GM21717 (cell line): ENCODE data around the gene HIP1.
"Not testable (repeated sequence)": the region's sequence is repeated elsewhere in the genome, so short reads cannot be mapped to it uniquely, and the experiment has no call there.

Source experiments
- ATAC-seq: cut with Tn5 transposase; IDR thresholded peaks from one replicate; pipeline ENCODE4 v1.9.1; 2021; ENCODE audit warnings: mild to moderate bottlenecking, moderate library complexity; ENCODE audit not compliant: unreplicated experiment

Gene HIP1

DNA sequence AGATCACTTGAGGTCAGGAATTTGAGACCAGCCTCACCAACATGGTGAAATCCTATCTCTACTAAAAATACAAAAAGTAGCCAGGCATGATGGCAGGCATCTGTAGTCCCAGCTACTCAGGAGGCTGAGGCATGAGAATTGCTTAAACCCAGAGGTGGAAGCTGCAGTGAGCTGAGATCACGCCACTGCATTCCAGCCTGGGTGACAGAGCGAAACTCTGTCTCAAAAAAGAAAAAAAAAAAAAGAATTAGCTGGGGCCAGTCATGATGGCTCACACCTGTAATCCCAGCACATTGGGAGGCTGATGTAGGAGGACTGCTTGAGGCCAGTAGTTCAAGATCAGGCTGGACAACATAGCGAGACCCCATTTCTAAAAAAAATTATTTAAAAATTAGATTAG, 21.0 kb downstream of the HIP1 start:
- ATAC-seq, result not testable (repeated sequence)

DNA sequence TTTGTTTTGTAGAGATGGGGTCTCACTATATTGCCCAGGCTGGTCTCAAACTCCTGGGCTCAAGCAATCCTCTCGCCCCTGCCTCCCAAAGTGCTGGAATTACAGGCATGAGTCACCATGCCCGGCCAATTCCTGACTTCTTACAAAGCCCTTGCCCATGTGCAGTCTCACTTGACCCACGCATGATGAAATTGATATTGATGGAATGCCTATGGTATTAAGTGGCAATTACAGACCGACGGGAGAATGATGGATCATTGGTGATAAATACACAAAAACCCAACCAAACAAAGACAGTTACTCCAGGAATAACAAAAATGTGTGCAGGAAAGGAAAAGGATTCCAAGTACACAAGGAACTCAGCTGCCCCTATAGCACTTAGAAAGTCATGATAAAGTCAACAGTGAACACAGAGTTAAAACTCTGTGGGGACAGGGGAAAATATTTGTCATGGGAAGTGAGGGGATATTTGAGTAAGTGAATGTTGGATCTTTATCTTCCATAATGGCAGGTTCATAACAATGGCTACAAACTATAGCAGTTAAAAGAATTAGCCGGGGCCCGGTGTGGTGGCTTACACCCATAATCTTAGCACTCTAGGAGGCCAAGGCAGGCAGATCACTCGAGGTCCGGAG, 21.6 kb downstream of the HIP1 start:
- ATAC-seq, result no peak

DNA sequence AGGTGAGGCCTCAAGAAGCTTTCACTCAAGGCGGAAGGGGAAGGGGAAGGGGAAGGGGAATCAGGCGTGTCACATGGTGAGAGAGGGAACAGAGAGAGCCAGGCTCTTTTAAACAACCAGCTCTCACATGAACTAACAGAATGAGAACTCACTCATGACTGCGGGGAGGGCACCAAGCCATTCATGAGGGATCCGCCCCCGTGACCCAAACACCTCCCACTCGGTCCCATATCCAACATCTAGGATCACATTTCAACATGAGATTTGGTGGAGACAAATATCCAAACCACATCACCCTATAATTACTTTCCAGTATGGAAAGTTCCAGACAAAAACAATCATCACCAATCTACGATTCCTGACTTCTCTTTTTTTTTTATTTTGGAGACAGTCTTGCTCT, 22.9 kb downstream of the HIP1 start:
- ATAC-seq, result no peak

DNA sequence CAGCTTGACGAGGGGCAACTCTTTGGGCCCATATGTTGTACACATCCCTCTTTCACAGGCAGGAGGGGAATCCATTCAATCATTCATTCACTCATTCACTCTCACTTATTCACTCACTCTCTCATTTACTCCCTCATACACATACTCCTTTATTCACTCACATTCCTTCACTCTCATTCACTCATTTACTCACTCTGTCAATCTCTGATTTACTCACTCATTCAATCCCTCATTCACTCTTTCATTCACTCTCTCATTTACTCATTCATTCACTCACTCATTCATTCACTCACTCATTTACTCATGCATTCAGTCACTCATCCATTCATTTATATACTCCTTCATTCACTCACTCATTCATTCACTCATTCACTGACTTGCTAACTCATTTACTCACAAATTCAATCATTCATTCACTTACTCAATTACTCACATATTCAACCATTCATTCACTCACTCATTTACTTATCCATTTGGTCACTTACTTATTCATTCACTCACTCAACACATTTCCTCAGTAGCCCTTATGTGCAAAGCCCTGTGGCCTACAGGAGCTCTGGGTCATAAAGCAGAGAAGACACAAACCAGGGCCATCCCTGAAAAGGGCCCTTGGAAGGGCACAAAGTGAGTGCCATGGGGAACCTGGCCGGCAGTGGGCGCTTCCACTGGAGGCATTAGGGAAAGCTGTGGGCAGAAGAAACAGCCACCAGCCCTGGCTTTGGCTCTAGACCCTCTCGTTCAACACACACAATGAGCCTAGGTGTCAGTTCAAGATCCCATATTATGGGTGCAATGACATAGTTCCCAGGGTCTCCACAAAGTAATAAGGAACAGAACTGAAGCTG, 26.0 kb downstream of the HIP1 start:
- no peak for ATAC-seq

DNA sequence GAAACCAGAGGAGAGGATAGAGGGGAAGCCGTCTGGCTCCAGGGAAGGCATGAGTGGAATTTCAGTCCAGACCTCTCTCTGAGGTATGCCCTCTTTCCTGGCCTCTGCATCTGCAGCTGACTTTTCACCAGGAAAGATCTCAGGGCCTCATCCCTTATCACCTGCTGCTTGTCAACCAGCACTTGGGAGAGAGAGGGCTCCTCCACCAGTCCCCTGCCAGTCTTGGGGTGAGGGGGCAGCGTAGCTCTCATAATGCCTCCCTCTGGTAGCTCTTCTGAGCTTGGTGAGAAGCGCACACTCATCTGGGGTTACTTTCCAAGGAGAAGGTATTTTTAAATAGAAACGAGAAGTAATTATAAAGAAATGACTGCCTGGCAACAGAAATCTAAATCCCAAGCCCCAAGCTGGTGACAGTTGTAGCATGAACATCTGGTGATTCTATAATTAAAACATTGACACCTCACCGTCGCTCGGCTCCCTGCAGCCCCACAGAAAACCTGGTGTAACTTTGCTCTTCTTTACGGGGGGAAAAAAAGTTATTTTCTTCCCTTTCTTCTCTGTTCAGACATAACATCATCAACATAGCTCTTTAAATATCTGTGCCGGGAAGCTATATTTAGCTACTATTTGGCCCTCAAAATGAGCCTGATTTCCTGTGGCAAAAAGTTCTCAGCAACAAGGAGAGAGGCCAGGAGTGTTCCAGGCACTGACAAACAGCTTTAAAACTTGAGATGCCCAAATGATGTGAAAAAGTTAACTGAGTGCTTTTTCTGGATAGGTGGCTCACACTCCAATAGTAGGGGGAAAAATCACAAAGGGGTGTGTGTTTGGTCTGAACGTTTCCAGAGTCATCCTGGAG, 26.9 kb downstream of the HIP1 start:
- ATAC-seq, result no peak

DNA sequence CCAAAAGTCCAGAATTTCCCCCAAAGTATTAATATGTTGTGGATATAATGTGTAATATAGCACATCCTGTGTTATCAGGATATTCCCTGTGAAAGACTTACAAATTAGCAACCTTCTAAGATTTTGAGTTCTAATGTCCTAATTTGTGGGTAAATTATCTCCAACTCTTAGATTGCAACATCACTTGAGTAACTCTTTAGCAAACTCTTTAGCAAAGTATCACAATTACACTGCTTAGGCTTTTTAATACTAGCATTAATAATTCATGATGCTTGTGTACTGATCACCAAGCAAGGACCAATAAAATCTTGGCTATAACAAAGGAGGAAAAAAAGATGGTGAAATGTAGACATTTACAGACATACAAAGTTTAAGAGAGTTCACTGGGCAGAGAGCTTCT, 27.7 kb downstream of the HIP1 start:
- no peak for ATAC-seq

DNA sequence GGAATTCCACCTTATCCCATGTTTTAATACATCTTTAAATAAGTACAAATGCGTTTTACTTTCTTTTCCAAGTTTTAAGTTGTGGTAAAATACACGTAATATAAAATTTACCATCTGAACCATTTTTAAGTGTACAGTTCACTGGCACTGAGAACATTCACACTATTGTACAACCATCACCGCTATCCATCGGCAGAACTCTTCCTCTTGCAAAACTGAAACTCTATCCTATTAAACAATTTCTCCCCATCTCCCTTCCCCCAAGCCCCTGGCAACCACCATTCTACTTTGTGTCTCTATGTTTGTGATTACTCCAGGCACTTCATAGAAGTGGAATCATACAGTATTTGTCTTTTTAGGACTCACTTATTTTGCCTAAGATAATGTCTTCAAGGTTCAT, 33.8 kb downstream of the HIP1 start:
- no peak for ATAC-seq

DNA sequence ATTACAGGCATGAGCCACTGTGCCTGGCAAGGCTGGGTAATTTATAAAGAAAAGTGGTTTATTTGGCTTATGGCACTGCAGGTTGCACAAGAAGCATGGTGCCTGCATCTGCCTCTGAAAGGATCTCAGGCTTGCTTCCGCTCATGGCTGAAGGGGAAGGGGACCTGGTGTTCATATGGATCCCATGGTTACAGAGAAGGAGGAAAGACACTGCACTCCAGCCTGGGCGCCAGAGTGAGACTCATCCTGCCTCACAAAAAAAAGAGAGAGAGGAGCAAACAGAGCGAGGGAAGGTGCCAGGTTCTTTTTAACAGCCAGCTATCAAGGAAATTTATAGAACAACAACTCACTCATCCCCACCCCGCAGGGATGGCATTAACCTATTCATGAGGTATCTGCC, 36.2 kb downstream of the HIP1 start:
- no peak for ATAC-seq

DNA sequence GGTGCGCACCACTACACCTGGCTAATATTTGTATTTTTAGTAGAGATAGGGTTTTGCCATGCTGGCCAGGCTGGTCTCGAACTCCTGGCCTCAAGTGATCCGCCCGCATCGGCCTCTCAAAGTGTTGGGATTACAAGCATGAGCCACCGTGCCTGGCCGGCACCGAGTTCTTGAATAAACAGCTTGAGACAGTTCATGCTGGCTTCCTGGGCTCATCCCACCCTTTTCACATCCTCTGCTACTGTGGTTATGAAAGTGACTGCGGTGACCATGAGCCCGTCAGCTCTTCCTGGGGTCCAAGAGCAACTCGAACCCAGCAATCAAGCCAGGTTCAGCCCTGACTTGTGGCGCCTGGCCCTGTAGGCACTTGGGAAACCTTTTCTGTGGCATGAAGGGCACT, 38.7 kb downstream of the HIP1 start:
- ATAC-seq, result no peak

DNA sequence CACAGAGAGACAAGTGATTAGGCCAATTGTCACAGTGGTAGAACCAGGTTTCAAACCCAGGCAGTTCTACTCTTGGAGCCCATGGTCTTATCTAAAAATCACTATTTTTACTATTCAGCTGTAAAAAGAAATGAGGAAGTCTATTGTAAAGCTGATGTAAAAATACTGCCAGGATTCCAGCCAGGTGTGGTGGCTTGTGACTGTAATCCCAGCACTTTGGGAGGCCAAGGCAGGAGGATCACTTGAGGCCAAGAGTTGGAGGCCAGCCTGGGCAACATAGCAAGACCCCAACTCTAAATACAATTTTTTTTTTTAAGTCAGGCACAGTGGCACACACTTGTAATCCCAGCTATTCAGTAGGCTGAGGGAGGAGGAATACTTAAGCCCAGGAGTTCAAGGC, 40.4 kb downstream of the HIP1 start:
- no peak for ATAC-seq

DNA sequence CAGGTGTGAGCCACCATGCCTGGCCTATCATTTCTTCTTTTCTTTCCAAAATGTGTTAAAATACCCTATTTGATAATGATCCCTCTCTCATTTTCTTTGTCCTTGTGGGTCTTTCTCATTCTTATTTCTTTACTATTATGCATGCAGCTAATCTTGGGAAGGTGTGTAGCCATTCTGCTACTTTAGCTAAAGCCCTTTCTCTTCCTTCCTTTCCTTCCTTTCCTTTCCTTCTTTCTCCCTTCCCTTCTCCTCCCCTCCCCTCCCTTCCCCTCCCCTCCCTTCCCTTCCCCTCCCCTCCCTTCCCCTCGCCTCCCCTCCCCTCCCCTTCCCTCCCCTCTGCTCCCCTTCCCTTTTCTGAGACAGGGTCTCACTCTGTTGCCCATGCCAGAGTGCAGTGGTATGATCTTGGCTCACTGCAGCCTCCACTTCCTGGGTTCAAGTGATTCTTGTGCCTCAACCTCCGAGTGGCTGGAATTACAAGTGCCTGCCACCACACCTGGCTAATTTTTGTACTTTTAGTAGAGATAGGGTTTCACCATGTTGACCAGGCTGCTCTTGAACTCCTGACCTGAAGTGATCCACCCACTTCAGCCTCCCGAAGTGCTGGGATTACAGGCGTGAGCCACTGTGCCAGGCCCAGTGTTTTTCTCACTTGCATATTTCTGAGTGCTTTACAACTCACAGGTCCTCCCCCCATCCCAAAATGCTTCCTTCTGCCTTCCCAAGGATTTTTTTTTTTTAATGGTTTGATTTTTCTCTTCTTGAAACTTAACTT, 42.3 kb downstream of the HIP1 start:
- ATAC-seq, result no peak

DNA sequence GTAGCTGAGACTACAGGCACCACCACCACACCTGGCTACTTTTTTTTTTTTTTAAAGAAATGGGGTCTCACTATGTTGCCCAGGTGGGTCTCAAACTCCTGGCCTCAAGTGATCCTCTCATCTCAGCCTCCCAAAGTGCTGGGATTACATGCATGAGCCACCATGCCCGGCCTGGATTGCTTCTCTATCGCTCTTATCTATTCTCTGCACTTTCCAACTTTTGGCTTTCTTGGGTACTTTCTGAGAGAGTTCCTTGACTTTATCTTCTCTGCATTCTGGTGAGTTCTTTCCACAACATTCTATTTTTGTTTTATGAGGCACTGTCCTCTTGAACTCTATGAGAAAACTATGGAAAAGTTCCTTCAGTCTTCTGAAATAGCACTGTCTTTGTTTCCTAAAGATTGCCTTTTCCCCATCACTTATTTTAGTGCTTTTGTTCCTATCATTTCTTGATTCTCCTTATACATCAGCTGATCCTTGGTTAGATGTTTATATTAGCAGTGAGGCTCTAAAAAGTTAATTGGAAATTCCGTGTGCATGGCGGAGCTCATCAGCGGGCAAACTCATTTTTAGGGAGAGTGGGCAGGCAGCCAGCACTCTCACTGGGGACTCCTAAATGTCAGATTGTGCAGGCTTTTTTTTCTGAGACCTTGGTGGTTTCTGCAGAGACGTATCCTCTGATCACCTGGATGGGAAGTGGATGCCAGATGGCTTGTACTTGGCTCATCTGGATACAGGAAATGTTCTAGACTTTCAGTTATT, 43.9 kb downstream of the HIP1 start:
- no peak for ATAC-seq

DNA sequence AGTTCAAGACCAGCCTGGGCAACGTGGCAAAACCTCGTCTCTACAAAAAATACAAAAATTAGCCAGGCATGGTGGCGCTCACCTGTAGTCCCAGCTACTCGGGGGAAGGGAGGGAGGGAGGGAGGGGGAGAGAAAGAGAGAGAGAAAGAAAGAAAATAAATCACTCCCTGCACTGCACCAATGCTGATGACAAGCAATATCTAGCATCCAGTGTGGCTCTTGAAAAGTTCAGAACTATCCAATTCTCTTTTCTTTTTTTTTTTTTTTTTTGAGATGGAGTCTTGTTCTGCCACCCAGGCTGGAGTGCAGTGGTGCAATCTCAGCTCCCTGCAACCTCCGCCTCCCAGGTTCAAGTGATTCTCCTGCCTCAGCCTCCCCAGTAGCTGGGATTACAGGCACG, 45.1 kb downstream of the HIP1 start:
- ATAC-seq, result not testable (repeated sequence)

DNA sequence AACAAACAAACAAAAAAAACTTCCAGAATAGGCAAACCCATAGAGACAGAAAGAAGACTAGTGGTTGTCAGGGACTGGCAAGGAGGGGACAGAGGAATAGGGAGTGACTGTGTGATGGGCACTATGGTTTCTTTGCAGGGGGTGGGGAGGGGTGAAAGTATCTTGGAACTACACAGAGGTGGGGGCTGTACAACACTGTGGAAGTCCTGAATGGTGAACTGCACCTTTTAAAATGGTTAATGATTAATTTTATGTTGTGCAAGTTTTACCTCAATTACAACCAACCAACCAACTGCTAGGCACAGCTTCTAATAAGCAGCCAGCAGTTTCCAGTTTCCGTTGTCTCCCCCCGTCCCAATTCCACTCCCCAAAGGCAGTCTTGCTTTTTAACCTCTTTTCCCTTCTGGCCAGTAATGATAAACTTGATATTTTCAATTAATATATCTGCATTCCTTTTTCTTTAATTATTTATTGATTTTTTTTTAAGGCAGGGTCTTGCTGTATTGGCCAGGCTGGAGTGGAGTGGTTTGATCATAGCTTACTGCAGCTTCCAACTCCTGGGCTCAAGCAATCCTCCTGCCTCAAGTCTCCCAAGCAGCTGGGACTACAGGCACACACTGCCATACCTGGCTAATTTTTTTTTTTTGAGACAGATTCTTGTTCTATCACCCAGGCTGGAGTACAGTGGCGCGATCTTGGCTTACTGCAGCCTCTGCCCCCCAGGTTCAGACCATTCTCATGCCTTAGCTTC, 46.8 kb downstream of the HIP1 start:
- no peak for ATAC-seq

DNA sequence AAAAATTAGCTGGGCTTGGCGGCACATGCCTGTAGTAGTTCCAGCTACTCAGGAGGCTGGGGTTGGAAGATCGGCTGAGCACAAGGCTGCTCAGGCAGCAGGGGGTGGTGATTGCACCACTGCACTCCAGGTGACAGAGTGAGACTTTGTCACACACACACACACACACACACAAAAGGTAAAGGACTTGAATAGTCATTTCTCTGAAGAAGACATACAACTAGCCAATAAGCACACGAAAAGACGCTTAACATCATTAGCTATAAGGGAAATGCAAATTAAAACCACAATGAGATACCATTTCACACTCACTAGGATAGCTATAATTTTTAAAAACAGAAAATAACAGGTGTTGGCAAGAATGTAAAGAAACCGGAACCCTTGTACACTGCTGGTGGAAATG, 48.6 kb downstream of the HIP1 start:
- ATAC-seq, result no peak

DNA sequence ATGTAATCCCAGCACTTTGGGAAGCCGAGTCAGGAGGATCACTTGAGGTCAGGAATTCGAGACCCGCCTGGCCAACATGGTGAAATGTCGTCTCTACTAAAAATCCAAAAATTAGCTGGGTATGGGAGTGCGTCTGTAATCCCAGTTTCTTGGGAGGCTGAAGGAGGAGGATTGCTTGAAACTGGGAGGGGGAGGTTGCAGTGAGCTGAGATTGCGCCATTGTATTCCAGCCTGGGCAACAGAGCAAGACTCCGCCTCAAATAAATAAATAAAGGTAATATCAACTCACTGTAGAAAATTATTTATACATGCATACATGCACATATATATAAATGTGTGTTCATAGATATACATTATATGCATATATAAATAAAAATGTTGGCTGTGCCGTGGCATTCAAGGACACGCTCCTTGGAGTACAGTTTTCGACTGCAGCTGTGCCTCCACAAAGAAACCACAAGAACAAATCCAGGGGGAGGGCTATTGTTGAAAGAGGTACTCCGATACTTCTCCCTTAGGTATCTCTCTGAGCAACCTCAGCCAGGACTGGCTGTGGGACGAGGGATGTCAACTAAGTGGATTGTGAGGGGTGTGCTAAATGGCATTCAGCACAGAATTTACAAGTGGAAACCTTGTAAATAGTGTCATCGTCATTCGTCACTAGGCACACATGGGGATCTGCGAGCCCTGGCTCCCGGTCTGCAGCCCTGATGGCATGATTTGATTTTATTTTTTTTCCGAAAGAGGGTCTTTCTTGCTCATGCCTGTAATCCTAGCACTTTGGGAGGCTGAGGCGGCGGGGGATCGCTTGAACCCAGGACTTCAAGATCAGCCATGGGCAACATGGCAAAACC, 49.3 kb downstream of the HIP1 start:
- ATAC-seq, result no peak

DNA sequence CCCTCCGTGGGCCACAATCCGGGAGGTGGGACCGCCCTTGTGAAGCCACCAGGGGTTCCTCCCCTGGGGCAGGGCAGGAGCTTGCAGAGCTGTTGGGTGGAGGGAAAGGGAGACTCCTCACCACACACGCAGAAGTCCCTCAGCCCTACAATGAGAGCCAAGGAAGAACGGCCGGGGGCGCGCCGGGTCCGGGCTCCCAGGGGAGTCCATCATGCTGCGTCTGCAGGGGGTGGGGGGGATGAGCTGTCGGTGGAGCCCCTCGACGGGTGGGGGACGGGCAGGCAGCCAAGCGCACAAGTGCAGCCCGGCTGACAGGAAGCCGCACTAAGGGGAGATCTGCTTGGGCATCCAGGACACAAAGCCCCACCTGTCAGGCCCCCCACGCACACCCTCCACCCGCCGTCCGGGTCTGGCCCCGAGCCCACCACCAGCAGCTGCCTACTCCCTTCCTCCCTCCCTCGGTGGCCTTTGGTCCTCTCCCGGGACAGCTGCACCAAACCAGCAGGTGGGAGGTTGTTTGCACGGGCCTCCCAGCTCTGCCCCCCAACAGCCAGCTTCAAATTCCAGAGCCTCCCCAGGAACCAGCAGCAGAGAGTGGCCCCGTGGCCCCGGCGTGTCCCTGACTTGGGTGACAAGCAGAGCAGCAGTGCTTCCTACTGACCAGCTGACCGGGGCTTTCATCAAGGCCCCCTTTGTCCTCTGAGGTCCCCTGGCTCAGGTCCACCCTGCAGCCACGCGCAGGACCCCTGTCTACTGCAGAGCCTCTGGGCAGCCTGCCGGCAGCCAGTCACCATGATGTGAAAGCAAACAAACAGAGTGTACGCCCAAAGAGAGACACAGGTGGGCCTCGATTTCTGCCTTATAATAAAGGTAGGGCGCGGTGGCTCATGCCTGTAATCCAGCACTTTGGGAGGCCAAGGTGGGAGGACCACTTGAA, 50.3 kb downstream of the HIP1 start:
- no peak for ATAC-seq
